Esophagus mucosa (tissue), 1 donor: Measurements from ENCODE around the gene SYT9. TPM values are rescaled to one million over a fixed set of nuclear protein-coding genes. Genes with fewer than 3 reads are reported as not detected.

Experiments
- ATAC-seq: fragments of 200-7000 bp; cut with Tn5 transposase; one replicate; pipeline ENCODE4 v1.9.1; 2020
- total RNA-seq: library from RNA; stranded (reverse); gene quantifications from one replicate; pipeline ENCODE4 v1.2.4, GENCODE V29; 2023
- donor health status: DM: yes; HTN: yes; CAD: no.

Gene SYT9
- total RNA-seq, 1 donor from 2014 or later, result not detected

- no peak for ATAC-seq
Measured at GRCh38 chr11:7348432-7349304, 97.0 kb downstream of the SYT9 start.

- no peak for ATAC-seq
Measured at GRCh38 chr11:7351228-7351627, 99.5 kb downstream of the SYT9 start.

GRCh38 chr11:7353100-7353499 is 101.4 kb downstream of the SYT9 start:
- peak; percentile 59 for ATAC-seq

- no peak for ATAC-seq
Measured at GRCh38 chr11:7364660-7365059, 113.0 kb downstream of the SYT9 start.

- no peak for ATAC-seq
Measured at GRCh38 chr11:7367803-7368202, 116.1 kb downstream of the SYT9 start.

- no peak for ATAC-seq
Measured at GRCh38 chr11:7376386-7376785, 124.7 kb downstream of the SYT9 start.

- no peak for ATAC-seq
Measured at GRCh38 chr11:7381937-7382336, 130.2 kb downstream of the SYT9 start.

GRCh38 chr11:7383406-7383805 is 131.7 kb downstream of the SYT9 start:
- no peak for ATAC-seq

GRCh38 chr11:7384691-7385090 is 133.0 kb downstream of the SYT9 start:
- no peak for ATAC-seq

- no peak for ATAC-seq
Measured at GRCh38 chr11:7385532-7385931, 133.8 kb downstream of the SYT9 start.

GRCh38 chr11:7413961-7414915 is 162.5 kb downstream of the SYT9 start:
- ATAC-seq, result no peak

- no peak for ATAC-seq
Measured at GRCh38 chr11:7414973-7415817, 163.5 kb downstream of the SYT9 start.

- ATAC-seq, result no peak
Measured at GRCh38 chr11:7416080-7416479, 164.4 kb downstream of the SYT9 start.

GRCh38 chr11:7417328-7417727 is 165.6 kb downstream of the SYT9 start:
- no peak for ATAC-seq

- ATAC-seq, result no peak
Measured at GRCh38 chr11:7418061-7418460, 166.4 kb downstream of the SYT9 start.

GRCh38 chr11:7418906-7419305 is 167.2 kb downstream of the SYT9 start:
- no peak for ATAC-seq

- no peak for ATAC-seq
Measured at GRCh38 chr11:7421136-7421535, 169.4 kb downstream of the SYT9 start.

- no peak for ATAC-seq
Measured at GRCh38 chr11:7422544-7423331, 171.0 kb downstream of the SYT9 start.

GRCh38 chr11:7423946-7424345 is 172.2 kb downstream of the SYT9 start:
- no peak for ATAC-seq

- no peak for ATAC-seq
Measured at GRCh38 chr11:7427733-7428132, 176.0 kb downstream of the SYT9 start.

GRCh38 chr11:7428196-7428595 is 176.5 kb downstream of the SYT9 start:
- ATAC-seq, result no peak

GRCh38 chr11:7430496-7430895 is 178.8 kb downstream of the SYT9 start:
- ATAC-seq, result no peak
